ENCODE measurements around the gene MCRS1.

DNA sequence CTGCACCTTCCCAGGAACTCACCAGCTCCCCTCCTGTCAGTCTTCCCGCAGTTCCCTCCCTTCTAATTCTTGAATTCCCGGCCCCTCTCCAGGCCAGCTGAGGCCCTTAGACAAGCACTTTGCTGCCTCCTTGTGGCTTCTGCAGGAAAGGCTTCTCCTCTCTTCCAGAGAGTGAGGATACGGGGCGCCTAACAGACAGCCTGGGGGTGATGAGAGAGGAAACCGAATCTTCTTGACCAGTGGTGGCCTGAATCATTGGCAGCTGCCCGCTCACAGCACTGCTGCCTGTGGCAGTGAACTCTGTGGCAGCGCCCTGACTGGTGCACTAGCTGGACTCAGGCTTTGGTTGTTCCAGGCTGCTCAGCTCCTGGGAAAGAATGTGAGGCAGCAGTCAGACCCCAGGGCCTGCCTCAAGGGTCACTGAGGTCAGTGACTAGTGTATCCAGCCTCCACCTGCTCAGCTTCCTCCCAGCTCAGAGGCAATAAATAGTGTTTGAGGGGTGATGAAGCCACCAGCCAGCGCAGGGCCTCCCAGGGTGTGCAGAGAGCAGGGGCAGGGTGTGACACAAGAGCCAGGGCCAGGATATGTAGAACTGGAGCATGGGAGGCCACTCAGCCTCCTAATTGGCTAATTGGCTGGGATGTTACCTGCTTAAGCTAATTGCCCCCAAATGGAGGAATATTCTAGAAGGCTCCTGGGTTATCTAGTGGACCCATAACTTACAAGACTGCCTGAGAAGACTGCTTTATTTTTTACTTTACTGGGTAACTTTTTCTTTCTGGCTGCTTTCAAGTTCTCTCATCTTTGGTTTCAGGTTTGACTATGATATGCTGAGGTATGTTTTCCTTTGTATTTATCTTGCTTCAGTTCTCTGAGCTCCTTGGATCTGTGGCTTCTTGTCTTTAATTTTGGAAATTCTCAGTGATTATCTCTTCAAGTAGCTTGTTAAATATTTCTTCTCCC lies 12.9 kb upstream of the MCRS1 start:
- TF ChIP-seq, protein P1, sequence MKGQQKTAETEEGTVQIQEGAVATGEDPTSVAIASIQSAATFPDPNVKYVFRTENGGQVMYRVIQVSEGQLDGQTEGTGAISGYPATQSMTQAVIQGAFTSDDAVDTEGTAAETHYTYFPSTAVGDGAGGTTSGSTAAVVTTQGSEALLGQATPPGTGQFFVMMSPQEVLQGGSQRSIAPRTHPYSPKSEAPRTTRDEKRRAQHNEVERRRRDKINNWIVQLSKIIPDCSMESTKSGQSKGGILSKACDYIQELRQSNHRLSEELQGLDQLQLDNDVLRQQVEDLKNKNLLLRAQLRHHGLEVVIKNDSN (IDR thresholded peaks at IDR 0.05; ENCODE audit: borderline replicate concordance, extremely low read length, insufficient read depth, low read depth, low read length) = no peak
- TF ChIP-seq MEF2B (IDR thresholded peaks at IDR 0.05; ENCODE audit: partially characterized antibody, poor library complexity, severe bottlenecking) (no peak), DPF2 (IDR thresholded peaks at IDR 0.05) (no peak), BCL11A (IDR thresholded peaks at IDR 0.05; ENCODE audit: low read depth, low read length) (no peak), ASH2L (IDR thresholded peaks at IDR 0.05; ENCODE audit: borderline replicate concordance, low read depth) (no peak)
- TF ChIP-seq, protein P2, sequence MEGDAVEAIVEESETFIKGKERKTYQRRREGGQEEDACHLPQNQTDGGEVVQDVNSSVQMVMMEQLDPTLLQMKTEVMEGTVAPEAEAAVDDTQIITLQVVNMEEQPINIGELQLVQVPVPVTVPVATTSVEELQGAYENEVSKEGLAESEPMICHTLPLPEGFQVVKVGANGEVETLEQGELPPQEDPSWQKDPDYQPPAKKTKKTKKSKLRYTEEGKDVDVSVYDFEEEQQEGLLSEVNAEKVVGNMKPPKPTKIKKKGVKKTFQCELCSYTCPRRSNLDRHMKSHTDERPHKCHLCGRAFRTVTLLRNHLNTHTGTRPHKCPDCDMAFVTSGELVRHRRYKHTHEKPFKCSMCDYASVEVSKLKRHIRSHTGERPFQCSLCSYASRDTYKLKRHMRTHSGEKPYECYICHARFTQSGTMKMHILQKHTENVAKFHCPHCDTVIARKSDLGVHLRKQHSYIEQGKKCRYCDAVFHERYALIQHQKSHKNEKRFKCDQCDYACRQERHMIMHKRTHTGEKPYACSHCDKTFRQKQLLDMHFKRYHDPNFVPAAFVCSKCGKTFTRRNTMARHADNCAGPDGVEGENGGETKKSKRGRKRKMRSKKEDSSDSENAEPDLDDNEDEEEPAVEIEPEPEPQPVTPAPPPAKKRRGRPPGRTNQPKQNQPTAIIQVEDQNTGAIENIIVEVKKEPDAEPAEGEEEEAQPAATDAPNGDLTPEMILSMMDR (IDR thresholded peaks at IDR 0.05 in 2 of 3, conservative IDR thresholded peaks at IDR 0.05 in 1 of 3; ENCODE audit: control insufficient read depth in 2 of 3, extremely low read depth in 1 of 3, insufficient read depth in 1 of 3, low read depth in 3 of 3, low read length in 3 of 3) = peak; percentile 89 to 92 (median 90)
- TF ChIP-seq, protein P3, sequence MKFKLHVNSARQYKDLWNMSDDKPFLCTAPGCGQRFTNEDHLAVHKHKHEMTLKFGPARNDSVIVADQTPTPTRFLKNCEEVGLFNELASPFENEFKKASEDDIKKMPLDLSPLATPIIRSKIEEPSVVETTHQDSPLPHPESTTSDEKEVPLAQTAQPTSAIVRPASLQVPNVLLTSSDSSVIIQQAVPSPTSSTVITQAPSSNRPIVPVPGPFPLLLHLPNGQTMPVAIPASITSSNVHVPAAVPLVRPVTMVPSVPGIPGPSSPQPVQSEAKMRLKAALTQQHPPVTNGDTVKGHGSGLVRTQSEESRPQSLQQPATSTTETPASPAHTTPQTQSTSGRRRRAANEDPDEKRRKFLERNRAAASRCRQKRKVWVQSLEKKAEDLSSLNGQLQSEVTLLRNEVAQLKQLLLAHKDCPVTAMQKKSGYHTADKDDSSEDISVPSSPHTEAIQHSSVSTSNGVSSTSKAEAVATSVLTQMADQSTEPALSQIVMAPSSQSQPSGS (IDR thresholded peaks at IDR 0.05; ENCODE audit: low read length) = no peak

All from GM12878 (cell line).